GM19372 (cell line): ENCODE data around the gene FUS.
"Not testable (repeated sequence)": the region's sequence is repeated elsewhere in the genome, so short reads cannot be mapped to it uniquely, and the experiment has no call there.

Experiments
- ATAC-seq: cut with Tn5 transposase; IDR thresholded peaks from one replicate; pipeline ENCODE4 v1.9.1; 2021; ENCODE audit warnings: mild to moderate bottlenecking, low read depth, moderate library complexity; ENCODE audit not compliant: unreplicated experiment

FUS gene

GRCh38 chr16:31143011-31143693, 36.8 kb upstream of the FUS start:
- no peak for ATAC-seq

GRCh38 chr16:31143694-31144148, 36.2 kb upstream of the FUS start:
- ATAC-seq, result no peak

GRCh38 chr16:31144418-31144817, 35.5 kb upstream of the FUS start:
- ATAC-seq, result not testable (repeated sequence)

- ATAC-seq, result no peak
Measured at GRCh38 chr16:31145398-31145990, 34.4 kb upstream of the FUS start.

DNA sequence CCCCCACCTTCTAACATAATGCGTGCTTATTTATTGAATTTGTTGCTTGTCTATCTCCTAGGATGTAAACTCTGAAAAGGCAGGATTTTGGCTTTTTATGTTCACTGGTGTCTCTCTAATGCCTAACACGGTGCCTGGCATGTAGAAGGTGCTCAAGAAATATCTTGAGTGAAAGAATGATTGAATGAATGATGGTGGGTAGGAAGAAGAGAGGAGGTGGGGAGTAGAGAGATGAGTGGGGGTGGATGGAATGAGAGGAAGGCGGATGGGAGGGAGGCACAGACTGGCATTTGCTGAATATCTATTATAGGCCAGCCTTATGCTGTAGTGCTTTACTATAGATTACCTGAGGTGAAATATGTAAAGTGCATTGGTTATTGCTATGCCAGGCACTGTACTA, 32.4 kb upstream of the FUS start:
- no peak for ATAC-seq

DNA sequence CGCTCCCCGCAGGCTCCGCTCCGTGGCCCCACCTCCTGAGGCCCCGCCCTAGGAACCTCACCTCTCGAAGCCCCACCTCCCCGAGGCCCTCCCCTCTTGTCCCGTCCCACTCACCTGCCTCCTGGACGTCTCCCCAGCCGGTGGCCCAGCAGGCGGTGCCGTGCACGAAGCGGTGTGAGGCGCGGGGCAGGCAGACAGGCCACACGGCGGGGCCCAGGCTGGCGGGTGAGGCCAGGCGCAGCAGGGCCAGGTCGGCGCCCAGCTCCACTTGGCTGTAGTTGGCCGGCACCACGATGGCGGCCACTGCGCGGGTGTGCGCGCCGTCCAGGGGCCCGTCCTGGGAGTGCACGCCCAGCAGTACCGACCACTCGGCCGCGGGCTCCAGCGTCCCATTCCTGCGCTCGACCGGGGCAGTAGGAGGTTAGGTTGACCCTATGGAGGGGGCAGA, 31.6 kb upstream of the FUS start:
- no peak for ATAC-seq

GRCh38 chr16:31148896-31149295, 31.0 kb upstream of the FUS start:
- no peak for ATAC-seq

GRCh38 chr16:31149332-31149731, 30.6 kb upstream of the FUS start:
- ATAC-seq, result no peak

DNA sequence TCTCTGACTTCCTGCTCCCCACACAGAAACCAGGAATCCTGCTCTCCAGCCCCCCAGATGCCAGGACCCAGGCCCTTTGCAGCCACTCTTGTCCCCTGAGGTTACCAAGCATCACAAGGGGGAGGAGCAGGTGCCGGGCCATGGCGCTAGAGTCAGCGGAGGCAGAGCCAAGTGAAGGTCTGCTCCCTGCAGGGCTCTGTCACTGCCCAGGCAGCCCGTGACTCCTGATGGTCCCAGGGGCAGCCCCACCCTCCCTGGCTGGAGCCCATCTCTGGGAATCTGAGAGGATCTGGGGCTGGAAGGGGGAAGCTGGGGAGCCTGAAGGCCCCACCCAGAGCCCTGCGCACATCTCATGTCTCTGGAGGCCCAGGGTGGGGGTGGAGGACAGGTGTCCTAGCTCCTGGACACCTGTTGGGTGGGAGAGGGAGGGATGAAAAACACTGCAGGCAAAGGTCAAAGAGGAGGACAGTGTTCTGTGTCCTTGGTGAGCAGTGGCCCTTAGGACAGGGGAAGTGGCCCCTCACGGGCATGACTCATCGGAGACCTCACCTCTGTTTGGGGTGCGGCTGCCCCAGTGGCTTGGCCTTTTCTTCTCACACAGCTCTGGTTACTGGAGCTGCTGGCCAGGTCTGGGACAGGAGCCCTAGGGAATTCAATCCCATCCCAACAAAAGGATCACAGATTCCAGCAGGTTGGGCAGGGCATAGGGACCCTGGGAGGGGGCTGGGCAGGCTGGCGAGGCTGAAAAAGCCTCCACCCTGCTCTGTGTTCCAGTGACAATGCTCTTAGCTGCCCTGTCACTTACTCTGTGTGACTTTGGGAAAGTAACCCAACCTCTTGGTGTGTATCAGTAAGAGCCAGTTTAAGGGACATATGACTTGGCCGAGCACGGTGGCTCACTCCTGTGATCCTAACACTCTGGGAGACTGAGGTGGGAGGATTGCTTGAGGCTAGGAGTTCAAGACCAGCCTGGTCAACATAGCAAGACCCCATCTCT, 29.7 kb upstream of the FUS start, which contains the start of gene PRSS36:
TSS of gene PRSS36 (minus strand) at position 173 of the 997 bp plus-strand sequence. CDS start at position 142, 31 bp downstream.
- no peak for ATAC-seq

DNA sequence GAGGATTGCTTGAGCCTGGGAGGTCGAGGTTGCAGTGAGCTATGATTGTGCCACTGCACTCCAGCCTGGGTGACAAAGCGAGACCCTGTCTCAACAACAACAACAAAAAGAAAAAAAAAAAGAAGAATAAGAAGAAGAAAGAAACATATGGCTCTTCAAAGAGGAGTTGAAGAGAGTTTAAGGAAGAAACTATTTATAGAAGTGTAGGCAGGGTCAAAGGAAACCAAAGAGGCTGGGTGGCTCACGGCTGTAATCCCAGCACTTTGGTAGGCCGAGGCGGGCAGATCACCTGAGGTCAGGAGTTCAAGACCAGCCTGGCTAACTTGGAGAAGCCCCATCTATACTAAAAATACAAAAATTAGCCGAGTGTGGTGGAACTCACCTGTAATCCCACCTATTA, 29.0 kb upstream of the FUS start:
- not testable (repeated sequence) for ATAC-seq

DNA sequence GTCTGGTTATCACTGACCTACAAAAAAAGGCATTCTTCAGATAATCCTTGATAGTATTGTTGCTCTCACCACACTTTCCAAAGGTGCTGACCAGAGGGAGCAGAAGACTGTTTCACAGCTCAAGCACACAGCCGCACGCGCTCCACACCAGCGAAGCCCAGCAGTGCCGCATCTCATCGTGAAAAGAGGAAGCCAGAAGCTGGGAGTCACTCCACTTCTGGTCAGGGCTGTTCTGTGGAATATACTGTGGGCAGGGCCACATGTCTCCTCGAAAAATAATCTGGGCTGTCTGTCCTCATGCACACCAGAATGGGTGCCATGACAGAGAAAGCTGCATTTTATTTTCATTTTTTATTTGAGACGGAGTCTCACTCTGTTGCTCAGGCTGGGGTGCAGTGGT, 22.8 kb upstream of the FUS start:
- no peak for ATAC-seq

GRCh38 chr16:31167315-31167714, 12.6 kb upstream of the FUS start:
- ATAC-seq, result no peak

DNA sequence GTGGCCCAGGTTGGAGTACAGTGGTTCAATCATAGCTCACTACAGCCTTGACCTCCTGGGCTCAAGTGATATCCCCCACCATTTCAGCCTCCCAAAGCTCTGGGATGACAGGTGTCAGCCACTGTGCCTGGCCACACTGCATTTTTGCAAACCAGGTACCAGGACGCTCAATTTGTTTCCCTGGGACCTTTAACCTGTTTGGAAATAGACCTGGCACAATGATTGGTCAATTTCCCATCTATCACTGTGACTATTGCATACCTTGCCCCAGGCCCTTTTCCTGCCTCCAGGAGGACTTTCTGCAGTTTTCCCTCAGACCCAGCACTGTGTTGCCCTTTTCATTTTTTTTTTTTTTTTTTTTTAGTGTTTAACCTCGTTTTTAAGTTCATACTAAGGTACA, 11.1 kb upstream of the FUS start:
- ATAC-seq, result no peak

- not testable (repeated sequence) for ATAC-seq
Measured at GRCh38 chr16:31170048-31170447, 9.9 kb upstream of the FUS start.

GRCh38 chr16:31177136-31177535, 2.8 kb upstream of the FUS start:
- ATAC-seq, result no peak

GRCh38 chr16:31179219-31179746, 656 bp upstream of the FUS start:
- no peak for ATAC-seq

- ATAC-seq, result no peak
Measured at GRCh38 chr16:31181102-31181830, 1.3 kb downstream of the FUS start.

GRCh38 chr16:31182391-31182790, 2.5 kb downstream of the FUS start:
- ATAC-seq, result no peak

DNA sequence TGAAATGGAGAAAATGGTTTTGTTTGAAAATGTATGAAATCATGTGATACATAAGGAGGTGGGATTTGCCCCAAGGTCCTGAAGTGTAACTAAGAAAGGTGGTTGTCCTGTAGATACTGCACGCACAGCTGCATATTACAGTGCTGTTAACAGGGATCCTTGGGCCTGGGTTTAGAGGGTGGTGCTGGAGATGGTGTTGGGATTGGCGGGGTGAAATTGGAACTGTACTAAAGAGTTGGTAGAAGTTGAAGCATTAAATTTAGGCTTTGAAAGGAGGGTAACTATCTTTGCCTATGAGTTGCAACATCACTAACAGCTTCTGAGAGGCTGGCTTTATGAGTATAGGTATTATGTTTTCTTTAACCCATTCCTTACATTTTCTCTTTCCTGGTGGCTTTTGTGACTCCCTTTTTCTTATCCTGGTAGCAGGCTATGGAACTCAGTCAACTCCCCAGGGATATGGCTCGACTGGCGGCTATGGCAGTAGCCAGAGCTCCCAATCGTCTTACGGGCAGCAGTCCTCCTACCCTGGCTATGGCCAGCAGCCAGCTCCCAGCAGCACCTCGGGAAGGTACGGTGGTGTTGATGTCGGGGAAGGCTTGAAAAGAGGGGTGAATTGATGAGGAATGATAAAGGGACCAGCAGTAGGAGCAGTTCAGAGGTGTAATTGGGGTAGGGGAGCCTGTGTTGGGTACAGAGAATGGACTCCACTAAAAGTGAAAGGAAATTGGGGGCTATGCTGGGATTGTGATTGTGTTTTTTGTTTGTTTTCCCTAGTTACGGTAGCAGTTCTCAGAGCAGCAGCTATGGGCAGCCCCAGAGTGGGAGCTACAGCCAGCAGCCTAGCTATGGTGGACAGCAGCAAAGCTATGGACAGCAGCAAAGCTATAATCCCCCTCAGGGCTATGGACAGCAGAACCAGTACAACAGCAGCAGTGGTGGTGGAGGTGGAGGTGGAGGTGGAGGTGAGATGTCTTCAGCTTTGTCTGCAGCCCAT, 3.8 kb downstream of the FUS start:
- ATAC-seq, result no peak
